ENCODE measurements around the gene COQ6. TPM values are rescaled to one million over a fixed set of nuclear protein-coding genes. Genes with fewer than 3 reads are reported as not detected.
"Not testable (repeated sequence)": the region's sequence is repeated elsewhere in the genome, so short reads cannot be mapped to it uniquely, and the experiment has no call there.

Gene COQ6
- polyA plus RNA-seq, 12 donors: 24.1 to 50.1 (median 44.3) TPM; not detected in 1

DNA sequence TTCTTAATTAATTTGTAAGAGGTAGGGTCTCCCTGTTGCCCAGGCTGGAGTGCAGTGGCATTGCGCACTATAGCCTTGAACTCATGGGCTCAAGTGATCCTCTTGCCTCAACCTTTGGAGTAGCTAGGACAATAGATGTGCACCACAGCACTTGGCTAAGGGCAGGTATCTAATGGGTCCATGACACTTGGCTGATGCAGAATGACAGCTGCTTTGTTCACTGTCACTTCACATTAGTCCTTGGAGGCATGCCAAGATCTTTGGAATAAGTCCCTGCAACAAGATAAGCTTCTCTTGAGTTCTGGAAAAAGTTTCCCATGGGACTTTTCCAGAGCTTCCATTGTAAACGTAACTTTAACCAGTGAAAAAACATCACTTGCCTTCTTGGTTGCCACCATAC lies 23.4 kb downstream of the COQ6 start:
- no peak for DNase-seq

DNA sequence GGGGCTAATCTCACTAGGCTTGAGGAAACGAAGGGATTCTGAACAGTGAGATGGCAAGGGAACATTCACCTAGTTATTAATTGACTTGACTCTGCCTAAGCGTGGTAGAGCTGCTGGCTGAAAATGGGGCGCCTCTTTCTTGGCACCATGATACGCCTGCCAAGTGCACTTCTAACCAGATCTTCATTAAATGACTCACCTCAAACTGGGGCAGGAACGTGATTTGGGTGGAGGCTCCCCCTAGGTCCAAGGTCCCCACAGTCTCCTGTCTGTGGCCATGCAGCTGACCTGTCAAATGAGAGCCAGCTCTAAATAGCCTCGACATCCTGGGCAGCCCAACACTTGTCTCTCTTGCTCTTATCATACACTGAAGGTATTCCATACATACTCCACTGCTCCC lies 26.0 kb downstream of the COQ6 start:
- no peak for DNase-seq

DNA sequence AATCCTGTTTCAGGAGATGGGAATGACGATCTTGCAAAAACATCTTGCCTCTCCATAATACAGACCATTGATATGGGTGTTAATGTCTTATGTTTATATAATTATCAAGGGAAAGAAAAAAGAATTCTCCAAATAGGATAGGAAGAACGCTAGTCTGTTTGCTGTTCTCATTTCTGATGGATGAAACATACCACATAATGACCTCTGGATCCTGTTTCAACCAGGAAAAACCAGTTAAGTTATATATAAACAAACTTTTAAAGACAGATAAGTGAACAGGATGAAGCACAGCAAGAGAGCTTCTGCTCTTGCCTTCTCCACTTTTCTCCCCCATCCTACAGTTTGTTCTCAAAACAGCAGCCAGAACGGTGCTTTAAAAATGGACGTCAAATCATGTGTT lies 27.8 kb downstream of the COQ6 start:
- no peak for DNase-seq

DNA sequence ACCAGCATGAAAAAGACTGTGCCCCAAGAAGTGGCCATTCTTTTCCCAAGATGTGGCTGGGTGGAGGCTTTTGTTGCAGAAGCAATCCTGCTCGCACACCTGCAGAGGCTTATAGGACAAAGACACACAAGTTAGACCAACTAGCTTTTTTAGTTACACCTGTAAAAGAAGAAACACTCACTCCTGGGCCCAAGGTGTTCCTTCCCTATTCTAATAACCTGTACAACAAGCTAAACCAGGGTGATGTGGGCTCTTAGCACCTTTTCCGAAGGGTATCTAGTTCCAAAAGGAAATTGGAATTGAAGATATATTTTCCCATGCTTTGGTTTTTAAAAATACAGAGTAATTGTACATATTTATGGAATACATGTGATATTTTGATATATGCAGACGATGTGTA lies 38.0 kb downstream of the COQ6 start:
- no peak for DNase-seq

DNA sequence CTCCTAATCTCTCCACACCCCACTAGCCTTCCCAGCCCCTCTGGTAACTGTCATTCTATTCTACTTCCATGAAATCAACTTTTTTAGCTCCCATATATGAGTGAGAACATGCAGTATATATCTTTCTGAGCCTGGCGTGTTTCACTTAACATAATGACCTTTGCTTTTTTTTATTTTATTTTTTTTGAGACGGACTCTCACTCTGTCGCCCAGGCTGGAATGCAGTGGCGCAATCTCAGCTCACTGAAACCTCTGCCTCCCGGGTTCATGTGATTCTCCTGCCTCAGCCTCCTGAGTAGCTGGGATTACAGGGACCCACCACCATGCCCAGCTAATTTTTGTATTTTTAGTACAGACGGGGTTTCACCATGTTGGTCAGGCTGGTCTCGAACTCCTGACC lies 38.6 kb downstream of the COQ6 start:
- DNase-seq: not testable (repeated sequence)

DNA sequence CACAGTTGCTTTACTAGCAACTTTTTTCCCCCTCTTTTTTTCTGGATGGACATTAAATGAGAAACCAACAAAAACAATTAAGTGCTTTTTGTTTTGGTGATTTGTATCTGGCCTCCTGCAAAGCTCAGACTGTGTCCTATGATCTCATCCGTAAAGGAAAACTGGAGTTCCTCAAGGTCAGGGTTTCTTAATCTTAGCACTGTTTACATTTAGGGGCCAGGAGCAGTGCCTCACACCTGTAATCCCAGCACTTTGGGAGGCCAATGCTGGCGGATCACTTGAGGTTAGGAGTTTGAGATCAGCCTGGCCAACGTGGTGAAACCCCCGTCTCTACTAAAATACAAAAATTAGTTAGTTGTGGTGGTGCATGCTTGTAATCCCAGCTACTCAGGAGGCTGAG lies 41.0 kb downstream of the COQ6 start:
- no peak for DNase-seq

DNA sequence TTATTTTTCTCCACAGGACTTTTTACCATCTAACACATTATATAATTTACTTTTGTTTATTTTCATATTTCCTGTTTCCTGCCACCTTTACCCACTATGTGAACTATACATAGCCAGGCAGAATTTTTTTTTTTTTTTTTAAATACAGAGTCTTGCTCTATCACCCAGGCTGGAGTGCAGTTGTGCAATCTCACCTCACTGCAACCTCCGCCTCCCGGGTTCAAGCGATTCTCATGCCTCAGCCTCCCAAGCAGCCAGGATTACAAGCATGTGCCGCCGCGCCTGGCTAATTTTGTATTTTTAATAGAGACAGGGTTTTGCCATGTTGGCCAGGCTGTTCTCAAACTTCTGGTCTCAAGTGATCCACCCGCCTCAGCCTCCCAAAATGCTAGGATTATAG lies 44.8 kb downstream of the COQ6 start:
- DNase-seq: not testable (repeated sequence)

DNA sequence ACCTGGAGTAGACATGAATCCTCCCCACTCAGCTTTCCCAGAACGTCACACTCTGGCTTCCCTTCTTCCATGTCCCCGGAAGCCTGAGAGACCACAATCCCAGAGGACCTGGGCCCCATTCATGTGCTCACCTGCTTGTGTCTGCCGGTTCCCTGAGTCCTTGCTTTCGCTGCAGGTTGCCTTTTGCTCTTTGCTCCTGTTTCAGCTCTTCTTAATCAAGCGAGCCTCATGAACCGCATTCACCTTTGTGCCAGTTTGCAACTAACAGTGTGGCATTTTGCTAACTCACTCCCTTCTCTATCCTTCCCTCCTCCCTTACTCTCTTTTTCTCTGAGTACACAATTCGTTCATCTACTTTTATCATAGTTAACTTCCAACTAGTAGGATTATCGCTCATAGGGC lies 45.9 kb downstream of the COQ6 start:
- no peak for DNase-seq

DNA sequence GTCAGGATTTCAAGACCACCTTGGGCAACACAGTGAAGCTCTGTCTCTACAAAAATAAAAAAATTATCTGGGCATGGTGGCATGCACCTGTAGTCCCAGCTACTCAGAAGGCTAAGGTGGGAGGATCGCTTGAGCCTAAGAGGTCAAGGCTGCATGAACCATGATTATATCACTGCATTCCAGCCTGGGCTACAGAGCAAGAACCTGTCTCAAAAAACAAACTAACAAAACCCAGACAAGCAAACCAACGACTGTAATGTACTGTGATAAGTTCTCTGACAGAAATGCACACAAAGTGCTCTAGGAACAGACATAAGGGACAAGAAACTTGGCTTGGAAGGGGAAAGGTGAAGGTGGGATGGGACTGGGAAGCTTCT lies 46.6 kb downstream of the COQ6 start:
- no peak for DNase-seq

DNA sequence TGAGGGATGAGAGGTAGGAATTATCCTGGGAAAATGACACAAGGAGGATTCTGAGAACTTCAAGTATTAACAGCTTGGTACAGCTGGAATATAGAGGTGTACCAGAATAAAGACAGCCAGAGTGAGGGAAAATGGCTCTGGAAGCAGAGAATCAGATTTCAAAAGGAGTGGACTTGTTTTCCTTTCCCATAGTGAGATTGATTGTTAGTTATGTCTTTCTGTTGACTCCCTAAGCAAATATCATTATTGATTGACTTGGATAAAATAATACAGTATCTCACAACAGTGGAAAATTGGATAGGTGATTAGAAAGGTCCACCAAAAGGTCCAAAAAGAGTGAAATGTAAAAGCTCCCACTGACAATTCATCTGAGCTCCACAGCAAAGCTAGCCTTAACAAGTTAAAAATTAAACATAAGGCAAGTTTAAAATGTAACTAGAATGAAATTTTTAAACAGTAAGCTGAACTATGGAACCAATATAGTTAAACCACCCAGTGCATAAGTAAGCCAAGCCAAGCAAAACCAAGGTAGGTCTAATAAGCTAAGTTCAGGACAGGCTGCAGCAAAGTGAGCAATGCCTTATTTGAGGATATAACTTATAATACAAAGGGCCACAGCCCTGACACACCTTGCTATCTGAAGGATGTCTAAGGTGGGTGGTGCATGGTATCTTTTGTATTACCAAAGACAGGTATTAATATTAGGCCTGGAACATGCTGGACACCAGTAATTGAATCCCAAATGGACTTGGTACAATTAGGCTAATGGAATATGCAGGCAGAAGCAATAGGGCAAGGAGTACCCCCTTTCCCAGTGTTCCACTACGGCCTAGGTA lies 47.2 kb downstream of the COQ6 start:
- no peak for DNase-seq

DNA sequence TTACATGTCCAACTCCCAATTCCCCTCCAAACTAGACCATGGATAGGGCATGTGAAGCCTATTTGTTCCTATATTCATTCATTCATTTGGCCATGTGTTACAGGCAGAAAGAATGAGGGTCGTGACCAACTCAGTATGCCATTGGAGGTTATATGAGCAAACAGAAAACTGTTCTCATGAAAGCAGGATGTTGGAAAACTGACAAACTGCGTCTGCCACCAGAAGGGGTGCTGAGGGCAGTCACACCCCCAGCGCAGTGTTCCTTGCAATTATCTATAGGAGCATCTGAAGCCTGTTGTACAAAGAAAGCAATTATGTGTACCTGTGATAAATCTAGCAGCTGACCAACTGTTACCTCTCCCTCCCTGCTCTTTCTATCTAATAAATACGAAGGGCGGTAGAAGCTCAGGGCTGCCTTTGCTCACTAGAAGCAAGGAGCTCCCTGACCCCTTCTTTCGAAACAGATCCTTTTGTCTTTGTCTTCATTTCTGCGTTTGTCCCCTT lies 47.9 kb downstream of the COQ6 start:
- no peak for DNase-seq

DNA sequence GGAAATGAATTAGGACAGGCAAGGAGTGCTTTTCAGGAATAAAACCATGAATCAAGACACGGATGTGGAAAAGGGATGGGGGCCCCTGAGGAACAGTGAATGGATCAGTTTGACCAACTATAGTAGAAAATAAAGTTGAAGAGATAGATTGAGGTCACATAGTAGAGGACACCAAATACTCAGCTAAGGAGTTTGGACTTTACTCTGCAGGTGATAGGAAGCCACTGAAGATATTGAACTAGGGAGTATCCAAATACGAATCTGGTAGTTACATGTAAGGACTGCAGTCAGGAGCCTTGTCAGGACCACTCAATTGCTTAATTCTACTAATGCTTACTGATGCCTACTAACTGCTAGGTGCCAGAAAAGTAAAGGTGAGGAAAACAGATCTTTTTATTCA lies 48.6 kb downstream of the COQ6 start:
- no peak for DNase-seq

DNA sequence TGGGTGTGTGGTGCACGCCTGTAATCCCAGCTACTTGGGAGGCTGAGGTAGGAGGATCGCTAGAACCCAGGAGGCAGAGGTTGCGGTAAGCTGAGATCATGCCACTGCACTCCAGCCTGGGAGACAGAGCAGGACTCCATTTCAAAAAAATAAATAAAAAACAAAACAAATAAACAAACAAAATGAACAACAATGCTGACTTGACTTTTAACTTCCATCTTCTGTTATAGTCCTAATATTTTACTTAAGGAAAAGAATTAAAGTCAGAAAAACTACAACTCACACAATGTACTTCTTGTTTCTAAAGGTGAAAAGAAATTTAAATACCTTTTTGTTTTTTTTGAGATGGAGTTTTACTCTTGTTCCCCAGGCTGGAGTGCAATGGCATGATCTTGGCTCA lies 55.6 kb downstream of the COQ6 start:
- DNase-seq: not testable (repeated sequence)

DNA sequence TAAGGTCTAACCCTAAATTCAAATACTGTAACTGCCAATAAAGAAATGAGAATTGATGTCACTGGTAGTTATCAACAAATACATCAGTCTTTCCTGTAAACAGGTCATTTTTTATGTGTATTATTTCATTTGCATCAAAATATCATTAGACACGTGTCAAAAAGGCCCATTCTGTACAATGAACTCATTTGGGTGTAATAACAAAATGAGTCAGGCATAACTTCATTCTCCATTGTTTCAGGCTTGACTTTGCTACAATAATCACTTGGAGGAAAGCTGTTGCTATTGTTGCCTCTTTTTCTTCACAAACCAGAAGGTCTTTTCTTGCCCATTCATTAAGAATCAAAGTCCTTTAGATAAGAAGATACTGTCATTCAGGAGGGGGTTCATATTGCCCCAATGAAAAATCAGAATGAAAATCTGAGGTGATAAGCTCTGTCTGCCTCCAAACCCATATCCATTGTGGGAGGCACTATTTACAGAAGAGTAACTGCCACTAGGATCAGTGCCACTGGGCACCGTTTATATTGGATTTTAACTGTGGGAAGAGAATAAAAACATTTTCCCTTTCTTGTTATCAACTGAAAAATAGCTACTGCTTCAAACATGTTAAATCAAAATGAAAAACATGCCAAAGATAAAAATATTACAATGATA lies 58.9 kb downstream of the COQ6 start:
- DNase-seq: no peak

Other genes with a start within 250 kb of the COQ6 start
- gene PNMA1, start 235.9 kb upstream of the COQ6 start, polyA plus RNA-seq (ENCODE audit: insufficient read length in 12 of 12): 10 to 100 TPM in 11 of 12 donors, not detected in 1; 22.0 to 33.8 (median 25.9) TPM
- gene PTGR2, start 98.5 kb upstream of the COQ6 start, polyA plus RNA-seq (ENCODE audit: insufficient read length in 12 of 12): 10 to 100 TPM in 5 of 12 donors, 1 to 10 TPM in 6, not detected in 1; 3.9 to 15.9 (median 9.6) TPM
- gene ZNF410, start 63.4 kb upstream of the COQ6 start, polyA plus RNA-seq (ENCODE audit: insufficient read length in 12 of 12): 10 to 100 TPM in 11 of 12 donors, not detected in 1; 25.2 to 39.4 (median 34.6) TPM
- gene FAM161B, start 208 bp upstream of the COQ6 start, polyA plus RNA-seq (ENCODE audit: insufficient read length in 12 of 12): 10 to 100 TPM in 2 of 12 donors, 1 to 10 TPM in 9, not detected in 1; 6.4 to 26.3 (median 9.0) TPM
- gene ENTPD5, start 69.0 kb downstream of the COQ6 start, polyA plus RNA-seq (ENCODE audit: insufficient read length in 12 of 12): 10 to 100 TPM in 11 of 12 donors, not detected in 1; 11.4 to 20.0 (median 15.7) TPM
- gene BBOF1, start 69.0 kb downstream of the COQ6 start, polyA plus RNA-seq (ENCODE audit: insufficient read length in 12 of 12): 10 to 100 TPM in 3 of 12 donors, 1 to 10 TPM in 8, not detected in 1; 5.6 to 25.1 (median 8.5) TPM
- 10 to 100 TPM in 11 of 12 donors, not detected in 1; 10.4 to 18.9 (median 14.3) TPM for gene ALDH6A1, start 134.2 kb downstream of the COQ6 start, polyA plus RNA-seq (ENCODE audit: insufficient read length in 12 of 12)
- gene LIN52, start 134.7 kb downstream of the COQ6 start, polyA plus RNA-seq (ENCODE audit: insufficient read length in 12 of 12): 100 to 1,000 TPM in 1 of 12 donors, 10 to 100 TPM in 9, 1 to 10 TPM in 2; 8.9 to 155 (median 12.4) TPM